ENCODE data around the gene ZNF329. TPM values are rescaled to one million over a fixed set of nuclear protein-coding genes. Genes with fewer than 3 reads are reported as not detected.

ZNF329 gene
- total and polyA plus RNA-seq, 2 experiments from 2014 or later = 2.7 to 16.9 TPM

GRCh38 chr19:58086825-58087710, 63.5 kb downstream of the ZNF329 start:
- ATAC-seq = no peak
- Histone ChIP-seq H2AFZ (no peak overlapping the region), H4K20me1 (replicated peaks; ENCODE audit: insufficient read depth) (no peaks in the 10 kb centered on the region), H3K79me2 (replicated peaks; ENCODE audit: insufficient read depth) (no peaks in the 10 kb centered on the region), H3K27me3 (ENCODE audit: insufficient read depth) (no peaks in the 10 kb centered on the region), H3K36me3 (ENCODE audit: insufficient read depth) (no peaks in the 10 kb centered on the region), H3K4me3 (no peak overlapping the region), H3K9me2 (ENCODE audit: insufficient read depth) (no peaks in the 10 kb centered on the region), H3K4me2 (no peak overlapping the region), H3K4me1 (ENCODE audit: insufficient read depth) (peaks cover 7% of the 10 kb centered on the region; the same call in 1 of the 2 replicates), H3F3A (replicated peaks; ENCODE audit: low read depth) (0 out of 2 replicates have a peak, but pooled peaks cover 4% of the 10 kb centered on the region), H3K27ac (ENCODE audit: low read depth) (no peak overlapping the region)
- TF ChIP-seq ZNF114 (CRISPR knock-in tag; IDR thresholded peaks at IDR 0.05) = no peak
- TF ChIP-seq JUNB (IDR thresholded peaks at IDR 0.05; ENCODE audit: unreplicated experiment) = no peak
- no peak for TF ChIP-seq CREB1 (CRISPR knock-in tag; IDR thresholded peaks at IDR 0.05; ENCODE audit: low read depth)
- TF ChIP-seq REST (IDR thresholded peaks at IDR 0.05; ENCODE audit: unreplicated experiment) = no peak
- no peak for TF ChIP-seq STAT1 (IDR thresholded peaks at IDR 0.05; ENCODE audit: unreplicated experiment)
- no peak for TF ChIP-seq POLR2AphosphoS5 (IDR thresholded peaks at IDR 0.05; ENCODE audit: low read depth)
- no peak for TF ChIP-seq EZH2 (IDR thresholded peaks at IDR 0.05; ENCODE audit: low read depth, unreplicated experiment)
- no peak for TF ChIP-seq ZNF331 (CRISPR knock-in tag; IDR thresholded peaks at IDR 0.05; ENCODE audit: low read depth)
- TF ChIP-seq ETS1 (IDR thresholded peaks at IDR 0.05) = no peak
- TF ChIP-seq NANOG (IDR thresholded peaks at IDR 0.05; ENCODE audit: borderline replicate concordance) = no peak
- TF ChIP-seq ZNF462 (CRISPR knock-in tag; IDR thresholded peaks at IDR 0.05) = no peak
- TF ChIP-seq CTCF (conservative IDR thresholded peaks at IDR 0.05; ENCODE audit: low read depth in 2 of 2) = no peak
- TF ChIP-seq EZH2phosphoT487 (IDR thresholded peaks at IDR 0.05; ENCODE audit: unreplicated experiment) = no peak
- Mint-ChIP-seq H3K36me3 (ENCODE audit: low read depth) (peaks cover 66% of the 10 kb centered on the region), H3K4me3 (no peak overlapping the region), H3K27me3 (ENCODE audit: insufficient read depth, low read depth, poor library complexity) (peaks cover 2% of the 10 kb centered on the region), H3K27ac (no peak overlapping the region), H3K4me1 (peaks cover 4% of the 10 kb centered on the region; the same call in 1 of the 3 replicates), H3K9me3 (peaks cover 34% of the 10 kb centered on the region)
- DNase-seq (ENCODE audit: low spot score) = no peak
